ENCODE results near the gene PRPF4. TPM values are rescaled to one million over a fixed set of nuclear protein-coding genes. Genes with fewer than 3 reads are reported as not detected.

Gene PRPF4
- total and polyA plus RNA-seq, 8 donors = 3.2 to 25.0 (median 9.9) TPM

Other genes starting within 250 kb of the PRPF4 start
- 1 to 10 TPM in 4 of 5 donors, under 1 TPM in 1; 0.72 to 3.8 (median 3.5) TPM for gene ZFP37, start 218.9 kb upstream of the PRPF4 start, total RNA-seq
- gene ZFP37, start 218.9 kb upstream of the PRPF4 start, polyA plus RNA-seq = under 1 TPM; 0.31 to 0.93 (median 0.62) TPM
- 10 to 100 TPM in 2 of 5 donors, 1 to 10 TPM in 3; 1.2 to 19.6 (median 7.7) TPM for gene SLC31A2, start 124.7 kb upstream of the PRPF4 start, total RNA-seq
- 1 to 10 TPM; 3.7 to 8.0 (median 5.0) TPM for gene SLC31A2, start 124.7 kb upstream of the PRPF4 start, polyA plus RNA-seq
- gene FKBP15, start 54.4 kb upstream of the PRPF4 start, total RNA-seq = 10 to 100 TPM; 11.1 to 36.6 (median 23.8) TPM
- gene FKBP15, start 54.4 kb upstream of the PRPF4 start, polyA plus RNA-seq = 1 to 10 TPM; 5.5 to 9.6 (median 6.0) TPM
- 100 to 1,000 TPM in 1 of 5 donors, 10 to 100 TPM in 4; 11.1 to 106 (median 18.8) TPM for gene SLC31A1, start 54.1 kb upstream of the PRPF4 start, total RNA-seq
- 1 to 10 TPM; 4.7 to 8.2 (median 4.9) TPM for gene SLC31A1, start 54.1 kb upstream of the PRPF4 start, polyA plus RNA-seq
- gene CDC26, start 86 bp upstream of the PRPF4 start, total RNA-seq = 10 to 100 TPM in 4 of 5 donors, 1 to 10 TPM in 1; 7.2 to 46.1 (median 25.4) TPM
- 10 to 100 TPM; 28.2 to 66.4 (median 45.3) TPM for gene CDC26, start 86 bp upstream of the PRPF4 start, polyA plus RNA-seq
- 1 to 10 TPM in 2 of 5 donors, under 1 TPM in 1, not detected in 2; 0.43 to 5.0 (median 1.8) TPM for gene RNF183, start 27.7 kb downstream of the PRPF4 start, total RNA-seq
- gene RNF183, start 27.7 kb downstream of the PRPF4 start, polyA plus RNA-seq = 1 to 10 TPM in 2 of 3 donors, under 1 TPM in 1; 0.46 to 5.6 (median 1.2) TPM
- 1 to 10 TPM in 2 of 5 donors, under 1 TPM in 2, not detected in 1; 0.29 to 5.0 (median 0.96) TPM for gene WDR31, start 64.6 kb downstream of the PRPF4 start, total RNA-seq
- 1 to 10 TPM; 1.2 to 1.5 (median 1.3) TPM for gene WDR31, start 64.6 kb downstream of the PRPF4 start, polyA plus RNA-seq
- 10 to 100 TPM in 4 of 5 donors, 1 to 10 TPM in 1; 2.2 to 60.3 (median 16.0) TPM for gene BSPRY, start 73.9 kb downstream of the PRPF4 start, total RNA-seq
- gene BSPRY, start 73.9 kb downstream of the PRPF4 start, polyA plus RNA-seq = 10 to 100 TPM; 16.1 to 28.9 (median 24.5) TPM
- 100 to 1,000 TPM in 3 of 5 donors, 10 to 100 TPM in 2; 41.3 to 120 (median 104) TPM for gene HDHD3, start 101.3 kb downstream of the PRPF4 start, total RNA-seq
- gene HDHD3, start 101.3 kb downstream of the PRPF4 start, polyA plus RNA-seq = 10 to 100 TPM; 42.5 to 81.1 (median 51.6) TPM
- 100 to 1,000 TPM in 1 of 5 donors, 10 to 100 TPM in 4; 30.8 to 102 (median 44.8) TPM for gene ALAD, start 125.6 kb downstream of the PRPF4 start, total RNA-seq
- gene ALAD, start 125.6 kb downstream of the PRPF4 start, polyA plus RNA-seq = 10 to 100 TPM; 33.9 to 69.2 (median 64.8) TPM
- 10 to 100 TPM in 3 of 5 donors, 1 to 10 TPM in 2; 4.1 to 47.4 (median 25.4) TPM for gene POLE3, start 135.0 kb downstream of the PRPF4 start, total RNA-seq
- 10 to 100 TPM; 31.0 to 39.1 (median 31.9) TPM for gene POLE3, start 135.0 kb downstream of the PRPF4 start, polyA plus RNA-seq
- gene C9orf43, start 135.1 kb downstream of the PRPF4 start, total RNA-seq = under 1 TPM in 2 of 5 donors, not detected in 3; 0.55 to 0.58 TPM
- gene C9orf43, start 135.1 kb downstream of the PRPF4 start, polyA plus RNA-seq = under 1 TPM; 0.19 to 0.61 (median 0.58) TPM
- 10 to 100 TPM; 27.0 to 71.4 (median 49.2) TPM for gene RGS3, start 188.1 kb downstream of the PRPF4 start, total RNA-seq
- 10 to 100 TPM; 26.6 to 41.0 (median 30.4) TPM for gene RGS3, start 188.1 kb downstream of the PRPF4 start, polyA plus RNA-seq

Measured in stomach (tissue), 8 donors.